ENCODE measurements around the gene C21orf58.

Gene C21orf58

GRCh38 chr21:46295996-46296752, 27.5 kb downstream of the C21orf58 start:
- H3K79me2 ChIP-seq = no peaks in the 10 kb centered on the region
- no peak overlapping the region for H3K4me3 ChIP-seq (ENCODE audit: low read depth, low read length)
- no peaks in the 10 kb centered on the region for H3K4me1 ChIP-seq
- H3K27me3 ChIP-seq (ENCODE audit: control insufficient read depth, insufficient read depth, low read length) = no peaks in the 10 kb centered on the region
- no peak overlapping the region for H2AFZ ChIP-seq
- no peaks in the 10 kb centered on the region for H3K9me3 ChIP-seq (ENCODE audit: control insufficient read depth, low read length)
- TF ChIP-seq CTCF (IDR thresholded peaks at IDR 0.05) = no peak
- no peaks in the 10 kb centered on the region for H3K36me3 ChIP-seq (ENCODE audit: control insufficient read depth, insufficient read depth, low read length)
- H3K4me2 ChIP-seq (ENCODE audit: low read length) = no peak overlapping the region
- no peak overlapping the region for H3K27ac ChIP-seq
- H3K9ac ChIP-seq = no peak overlapping the region

- Histone ChIP-seq H3K9ac (no peak overlapping the region), H3K4me2 (ENCODE audit: low read length) (no peak overlapping the region), H3K4me1 (no peaks in the 10 kb centered on the region), H3K4me3 (ENCODE audit: low read depth, low read length) (no peak overlapping the region), H3K79me2 (no peaks in the 10 kb centered on the region), H2AFZ (no peak overlapping the region), H3K27ac (no peak overlapping the region), H3K36me3 (ENCODE audit: control insufficient read depth, insufficient read depth, low read length) (no peaks in the 10 kb centered on the region), H3K27me3 (ENCODE audit: control insufficient read depth, insufficient read depth, low read length) (no peaks in the 10 kb centered on the region), H3K9me3 (ENCODE audit: control insufficient read depth, low read length) (no peaks in the 10 kb centered on the region)
- no peak for TF ChIP-seq CTCF (IDR thresholded peaks at IDR 0.05)
Measured at GRCh38 chr21:46295177-46295770, 28.4 kb downstream of the C21orf58 start.

- Histone ChIP-seq H3K4me2 (ENCODE audit: low read length) (no peak overlapping the region), H2AFZ (no peak overlapping the region), H3K4me3 (ENCODE audit: low read depth, low read length) (no peak overlapping the region), H3K9me3 (ENCODE audit: control insufficient read depth, low read length) (no peaks in the 10 kb centered on the region), H3K27me3 (ENCODE audit: control insufficient read depth, insufficient read depth, low read length) (no peaks in the 10 kb centered on the region), H3K79me2 (no peaks in the 10 kb centered on the region), H3K36me3 (ENCODE audit: control insufficient read depth, insufficient read depth, low read length) (no peaks in the 10 kb centered on the region), H3K27ac (no peak overlapping the region), H3K4me1 (no peaks in the 10 kb centered on the region), H3K9ac (no peak overlapping the region)
- TF ChIP-seq CTCF (IDR thresholded peaks at IDR 0.05) = no peak
Measured at GRCh38 chr21:46294647-46295176, 29.0 kb downstream of the C21orf58 start.

DNA sequence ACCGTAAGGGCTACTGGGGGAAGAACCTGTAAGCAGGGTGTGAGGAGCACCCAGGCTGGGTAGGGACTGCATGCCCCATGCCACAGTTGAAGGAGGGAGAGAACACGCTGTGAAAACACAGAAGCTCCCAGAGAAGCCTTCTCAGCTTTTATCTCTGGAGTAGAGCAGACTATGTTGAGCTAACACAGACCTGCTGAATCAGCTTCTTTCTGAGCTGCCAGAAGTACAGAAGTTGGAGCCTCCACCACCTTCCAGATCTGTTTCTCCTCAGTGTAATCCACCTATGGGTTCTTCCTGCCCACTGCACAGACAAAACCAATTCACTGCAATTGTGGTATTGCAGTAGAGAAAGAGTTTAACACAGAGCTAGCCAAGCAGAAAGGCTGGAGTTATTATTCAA, 32.1 kb downstream of the C21orf58 start:
- Histone ChIP-seq H3K4me3 (ENCODE audit: low read depth, low read length) (no peak overlapping the region), H3K9ac (no peak overlapping the region), H2AFZ (no peak overlapping the region), H3K27me3 (ENCODE audit: control insufficient read depth, insufficient read depth, low read length) (no peaks in the 10 kb centered on the region), H3K79me2 (no peaks in the 10 kb centered on the region), H3K27ac (no peak overlapping the region), H3K36me3 (ENCODE audit: control insufficient read depth, insufficient read depth, low read length) (no peaks in the 10 kb centered on the region), H3K4me2 (ENCODE audit: low read length) (no peak overlapping the region), H3K9me3 (ENCODE audit: control insufficient read depth, low read length) (no peaks in the 10 kb centered on the region), H3K4me1 (no peaks in the 10 kb centered on the region)
- no peak for TF ChIP-seq CTCF (IDR thresholded peaks at IDR 0.05)

All from parathyroid adenoma (tissue), 2 donors.